ENCODE data around the gene NETO2.
"Not testable (repeated sequence)": the region's sequence is repeated elsewhere in the genome, so short reads cannot be mapped to it uniquely, and the experiment has no call there.

Gene NETO2

GRCh38 chr16:47143677-47144558 lies at the start of gene NETO2:
Gene NETO2, minus strand, starts transcription at chr16:47143945. Its CDS starts 333 bp downstream, at chr16:47143612.
- peak; percentile 50 to 52 for DNase-seq (ENCODE audit: low read depth in 2 of 2)

GRCh38 chr16:47182318-47182717 lies 38.6 kb upstream of the NETO2 start:
- no peak for DNase-seq (ENCODE audit: low read depth in 2 of 2)

GRCh38 chr16:47181066-47181465 lies 37.3 kb upstream of the NETO2 start:
- not testable (repeated sequence) for DNase-seq (ENCODE audit: low read depth in 2 of 2)

GRCh38 chr16:47180073-47180472 lies 36.3 kb upstream of the NETO2 start:
- no peak for DNase-seq (ENCODE audit: low read depth in 2 of 2)

GRCh38 chr16:47175152-47175551 lies 31.4 kb upstream of the NETO2 start:
- DNase-seq (ENCODE audit: low read depth in 2 of 2), result no peak

GRCh38 chr16:47162670-47163420 lies 19.1 kb upstream of the NETO2 start:
- DNase-seq (ENCODE audit: low read depth in 2 of 2), result no peak

GRCh38 chr16:47161464-47161863 lies 17.7 kb upstream of the NETO2 start:
- no peak for DNase-seq (ENCODE audit: low read depth in 2 of 2)

GRCh38 chr16:47160422-47160821 lies 16.7 kb upstream of the NETO2 start:
- no peak for DNase-seq (ENCODE audit: low read depth in 2 of 2)

GRCh38 chr16:47158992-47159391 lies 15.2 kb upstream of the NETO2 start:
- DNase-seq (ENCODE audit: low read depth in 2 of 2), result no peak

GRCh38 chr16:47156680-47157215 lies 13.0 kb upstream of the NETO2 start:
- no peak for DNase-seq (ENCODE audit: low read depth in 2 of 2)

GRCh38 chr16:47152501-47152900 lies 8.8 kb upstream of the NETO2 start:
- not testable (repeated sequence) for DNase-seq (ENCODE audit: low read depth in 2 of 2)

GRCh38 chr16:47150067-47150466 lies 6.3 kb upstream of the NETO2 start:
- no peak for DNase-seq (ENCODE audit: low read depth in 2 of 2)

- DNase-seq (ENCODE audit: low read depth in 2 of 2), result no peak
These were observed 773 bp upstream of the NETO2 start for GRCh38 chr16:47144559-47144877.

GRCh38 chr16:47142821-47143676 lies 696 bp downstream of the NETO2 start:
- DNase-seq (ENCODE audit: low read depth in 2 of 2), result peak; percentile 44 to 48

- no peak for DNase-seq (ENCODE audit: low read depth in 2 of 2)
These were observed 1.3 kb downstream of the NETO2 start for GRCh38 chr16:47142486-47142820.

GRCh38 chr16:47141773-47142485 lies 1.8 kb downstream of the NETO2 start:
- DNase-seq (ENCODE audit: low read depth in 2 of 2), result peak; percentile 66 to 68

GRCh38 chr16:47140686-47141085 lies 3.1 kb downstream of the NETO2 start:
- DNase-seq (ENCODE audit: low read depth in 2 of 2), result no peak

- DNase-seq (ENCODE audit: low read depth in 2 of 2), result no peak
These were observed 4.1 kb downstream of the NETO2 start for GRCh38 chr16:47139561-47140185.

- not testable (repeated sequence) for DNase-seq (ENCODE audit: low read depth in 2 of 2)
These were observed 5.8 kb downstream of the NETO2 start for GRCh38 chr16:47137925-47138324.

GRCh38 chr16:47136099-47136842 lies 7.5 kb downstream of the NETO2 start:
- DNase-seq (ENCODE audit: low read depth in 2 of 2), result no peak

Measured in activated CD4-positive, alpha-beta T cell treated with anti-CD3 and anti-CD28 coated beads for 24 hours (primary cell).